HG03457 (cell line): ENCODE data around the gene ZC3H12C.

Experiments used
- ATAC-seq: cut with Tn5 transposase; IDR thresholded peaks from one replicate; pipeline ENCODE4 v1.9.1; 2021; ENCODE audit warnings: moderate number of reproducible peaks; ENCODE audit not compliant: unreplicated experiment

The ZC3H12C gene

GRCh38 chr11:110147962-110148709 lies 54.9 kb downstream of the ZC3H12C start:
- no peak for ATAC-seq

- ATAC-seq, result no peak
Measured at GRCh38 chr11:110148775-110149744, 55.9 kb downstream of the ZC3H12C start.

GRCh38 chr11:110152199-110152598 lies 59.0 kb downstream of the ZC3H12C start:
- ATAC-seq, result no peak

GRCh38 chr11:110153474-110153873 lies 60.3 kb downstream of the ZC3H12C start:
- ATAC-seq, result no peak

- no peak for ATAC-seq
Measured at GRCh38 chr11:110156503-110156902, 63.3 kb downstream of the ZC3H12C start.

- ATAC-seq, result no peak
Measured at GRCh38 chr11:110158317-110159200, 65.4 kb downstream of the ZC3H12C start.

GRCh38 chr11:110159476-110159875 lies 66.3 kb downstream of the ZC3H12C start:
- no peak for ATAC-seq

GRCh38 chr11:110160016-110160415 lies 66.8 kb downstream of the ZC3H12C start:
- no peak for ATAC-seq

- no peak for ATAC-seq
Measured at GRCh38 chr11:110160437-110160836, 67.2 kb downstream of the ZC3H12C start.

- no peak for ATAC-seq
Measured at GRCh38 chr11:110161061-110161460, 67.9 kb downstream of the ZC3H12C start.

- ATAC-seq, result no peak
Measured at GRCh38 chr11:110162216-110162615, 69.0 kb downstream of the ZC3H12C start.

- ATAC-seq, result no peak
Measured at GRCh38 chr11:110165039-110165925, 72.1 kb downstream of the ZC3H12C start.

- no peak for ATAC-seq
Measured at GRCh38 chr11:110168033-110168803, 75.0 kb downstream of the ZC3H12C start.

- no peak for ATAC-seq
Measured at GRCh38 chr11:110169738-110170137, 76.5 kb downstream of the ZC3H12C start.

GRCh38 chr11:110172468-110173065 lies 79.4 kb downstream of the ZC3H12C start:
- no peak for ATAC-seq

- ATAC-seq, result peak; percentile 54
Measured at GRCh38 chr11:110173811-110174644, 80.8 kb downstream of the ZC3H12C start.

GRCh38 chr11:110174645-110175310 lies 81.6 kb downstream of the ZC3H12C start:
- ATAC-seq, result no peak
